Ammon's horn (tissue), 1 donor: Measurements from ENCODE around the gene MBOAT7.
"Not testable (repeated sequence)": the region's sequence is repeated elsewhere in the genome, so short reads cannot be mapped to it uniquely, and the experiment has no call there.

Experiments used
- DNase-seq: peaks from one replicate; pipeline ENCODE4 v3.0.0-alpha.2; 2016; ENCODE audit warnings: low spot score

MBOAT7 gene

GRCh38 chr19:54209058-54209810 is 19.9 kb upstream of the MBOAT7 start:
- peak; percentile 66 for DNase-seq

DNA sequence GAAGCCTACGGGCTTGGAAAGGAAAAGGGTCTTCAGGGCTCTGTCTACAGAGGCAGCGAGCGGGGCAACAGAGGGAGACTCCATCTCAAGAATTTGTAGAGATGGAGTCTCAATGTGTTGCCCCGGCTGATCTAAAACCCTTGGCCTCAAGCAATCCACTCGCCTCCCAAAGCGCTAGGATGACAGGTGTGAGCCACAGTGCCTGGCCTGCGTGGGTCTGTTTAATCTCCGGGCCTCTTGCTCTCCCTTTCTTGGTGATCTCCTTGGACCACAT is 19.3 kb upstream of the MBOAT7 start:
- DNase-seq: no peak

- DNase-seq: peak; percentile 86
Measured at GRCh38 chr19:54207983-54208783, 18.8 kb upstream of the MBOAT7 start.

DNA sequence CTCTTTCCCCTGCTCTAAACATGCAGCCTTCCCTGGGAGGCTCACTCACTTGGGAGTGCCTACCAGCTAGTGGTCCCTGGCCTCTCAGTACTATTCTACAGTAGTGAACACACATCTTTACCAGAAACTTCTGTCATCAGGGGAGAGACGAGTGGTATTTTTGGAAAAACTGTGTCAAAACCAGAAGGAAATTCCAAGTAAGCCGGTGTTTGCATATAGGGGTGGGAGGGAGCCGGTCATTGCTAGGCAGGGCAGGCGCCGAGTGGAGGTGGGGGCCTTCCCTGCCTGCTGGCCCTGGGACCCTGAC is 18.2 kb upstream of the MBOAT7 start:
- no peak for DNase-seq

DNA sequence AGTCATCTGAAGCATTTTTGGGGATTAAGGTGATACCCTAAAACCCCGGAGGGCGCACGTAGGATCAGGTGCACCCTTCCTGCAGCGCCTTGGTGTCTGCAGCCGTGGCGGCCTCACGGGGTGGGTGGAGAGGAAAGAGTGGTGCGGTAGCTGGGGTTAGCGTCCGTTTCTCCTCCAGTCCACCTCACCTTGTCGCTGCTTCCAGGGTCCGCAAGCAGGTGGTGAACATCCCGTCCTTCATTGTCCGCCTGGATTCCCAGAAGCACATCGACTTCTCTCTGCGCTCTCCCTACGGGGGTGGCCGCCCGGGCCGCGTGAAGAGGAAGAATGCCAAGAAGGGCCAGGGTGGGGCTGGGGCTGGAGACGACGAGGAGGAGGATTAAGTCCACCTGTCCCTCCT is 17.8 kb upstream of the MBOAT7 start:
- DNase-seq: not testable (repeated sequence)

DNA sequence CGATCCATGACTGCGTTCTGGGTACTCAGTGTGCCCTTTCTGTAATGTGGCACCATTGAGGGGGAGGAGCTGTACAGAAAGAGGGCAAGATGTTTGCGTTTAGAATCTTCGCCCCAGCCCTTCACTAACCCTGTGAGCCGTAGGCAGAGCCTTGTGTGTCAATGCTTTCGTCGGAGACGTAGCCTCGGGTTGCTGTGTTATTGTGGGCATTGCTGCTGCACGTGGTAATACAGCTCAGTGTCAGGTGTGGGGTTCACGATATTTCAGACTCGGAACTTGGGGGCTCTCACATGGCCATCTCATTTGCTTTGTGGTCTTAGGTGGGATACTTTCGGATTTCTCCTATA is 17.4 kb upstream of the MBOAT7 start:
- no peak for DNase-seq

- DNase-seq: no peak
Measured at GRCh38 chr19:54206030-54206830, 16.9 kb upstream of the MBOAT7 start.

DNA sequence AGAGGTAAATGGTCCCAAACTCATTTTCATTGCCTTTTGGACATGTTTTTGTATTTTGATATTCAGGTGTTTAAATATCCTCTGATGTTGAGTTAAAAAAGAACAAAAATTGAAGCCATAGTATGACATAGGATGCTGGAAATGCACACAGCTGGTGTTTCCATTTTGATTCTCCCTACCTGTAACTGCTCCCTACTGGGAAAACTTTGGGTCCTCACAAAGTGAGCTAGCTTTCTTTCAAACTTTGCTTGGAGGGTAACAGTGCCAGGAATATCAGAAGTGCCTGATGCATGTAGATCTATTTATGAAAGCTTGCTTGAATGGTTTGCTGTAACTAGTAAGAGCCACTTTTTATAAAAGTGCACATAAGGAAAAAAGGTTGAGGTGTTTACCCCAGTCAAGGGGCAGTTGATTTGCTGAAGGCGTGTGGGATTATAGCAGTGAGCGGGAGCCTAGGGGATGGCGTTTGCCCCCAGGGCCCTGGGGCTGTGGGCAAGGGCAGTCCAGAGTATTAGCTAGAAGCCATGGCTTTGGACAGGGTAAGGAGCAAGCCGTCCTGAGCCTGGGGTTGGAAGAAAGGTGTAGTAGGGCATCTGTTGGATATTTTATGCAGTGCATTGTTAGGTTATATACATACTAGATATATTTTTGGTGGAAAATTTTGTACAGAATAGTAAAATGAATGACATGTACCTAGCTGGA is 15.5 kb upstream of the MBOAT7 start:
- no peak for DNase-seq

GRCh38 chr19:54203151-54203611 is 13.8 kb upstream of the MBOAT7 start:
- no peak for DNase-seq

DNA sequence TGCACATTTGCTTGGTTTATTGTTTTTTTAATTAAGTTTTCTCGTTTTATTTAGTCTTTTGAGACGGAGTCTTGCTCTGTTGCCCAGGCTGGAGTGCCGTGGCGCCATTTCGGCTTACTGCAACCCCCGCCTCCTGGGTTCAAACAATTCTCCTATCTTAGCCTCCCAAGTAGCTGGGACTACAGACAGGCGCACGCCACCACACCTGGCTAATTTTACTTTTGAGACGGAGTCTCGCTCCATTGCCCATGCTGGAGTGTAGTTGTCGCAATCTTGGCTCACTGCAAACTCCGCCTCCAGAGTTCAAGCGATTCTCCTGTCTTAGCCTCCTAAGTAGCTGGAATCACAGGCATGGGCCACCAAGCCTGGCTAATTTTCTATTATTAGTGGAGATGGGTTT is 12.6 kb upstream of the MBOAT7 start:
- no peak for DNase-seq

DNA sequence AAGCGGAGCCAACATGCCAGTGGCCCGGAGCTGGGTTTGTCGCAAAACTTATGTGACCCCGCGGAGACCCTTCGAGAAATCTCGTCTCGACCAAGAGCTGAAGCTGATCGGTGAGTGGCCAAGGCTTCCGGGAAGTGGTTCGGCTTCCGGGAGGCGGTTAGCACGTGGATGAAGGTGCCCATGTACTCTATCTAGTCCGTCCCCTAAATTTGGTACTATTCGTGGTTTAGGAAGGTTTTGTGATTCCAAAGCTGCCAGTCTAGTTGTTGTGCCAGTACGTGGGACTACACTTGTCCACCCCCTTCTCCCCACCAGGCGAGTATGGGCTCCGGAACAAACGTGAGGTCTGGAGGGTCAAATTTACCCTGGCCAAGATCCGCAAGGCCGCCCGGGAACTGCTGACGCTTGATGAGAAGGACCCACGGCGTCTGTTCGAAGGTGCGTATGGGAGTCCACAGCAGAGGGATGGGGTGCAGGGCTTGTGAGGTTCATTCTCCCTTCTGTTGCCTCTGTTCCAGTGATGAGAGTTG is 11.9 kb upstream of the MBOAT7 start:
- no peak for DNase-seq

DNA sequence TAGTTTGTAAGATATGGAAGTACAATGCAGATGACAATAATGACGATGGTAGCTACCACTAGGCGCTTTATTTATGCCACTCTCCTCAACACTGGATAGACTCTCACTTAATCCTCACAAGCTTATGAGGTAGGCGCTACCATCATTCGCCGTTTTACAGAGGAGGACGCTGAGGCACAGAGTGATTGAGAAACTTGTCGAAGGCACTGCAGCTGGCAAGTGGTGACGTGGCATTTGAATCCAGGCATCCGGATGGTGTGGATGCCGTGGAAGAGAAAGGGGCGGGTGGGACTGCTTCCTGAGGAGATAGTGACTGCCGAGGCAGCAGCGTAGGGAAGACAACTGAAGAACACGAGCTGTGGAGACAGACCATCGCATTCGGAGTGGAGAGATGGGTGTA is 10.0 kb upstream of the MBOAT7 start:
- no peak for DNase-seq

DNA sequence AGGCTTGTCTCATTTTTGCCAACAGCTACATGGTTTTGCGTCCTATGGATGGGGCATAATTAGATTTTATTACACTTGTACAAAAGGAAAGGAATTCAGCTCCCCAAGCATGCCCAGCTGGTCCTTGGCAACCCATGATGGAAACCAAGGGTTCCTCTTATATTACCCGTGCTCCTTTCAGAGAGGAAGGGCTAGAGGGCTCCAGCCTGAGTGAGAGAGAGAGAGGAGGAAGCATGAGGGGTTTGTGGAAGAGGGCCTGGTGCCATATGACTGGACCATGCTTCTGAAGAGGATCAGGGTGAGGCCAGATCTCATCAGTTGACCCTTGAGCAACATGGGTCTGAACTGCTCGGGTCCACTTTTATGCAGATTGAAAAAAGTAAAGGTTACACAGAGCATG is 7.7 kb upstream of the MBOAT7 start:
- no peak for DNase-seq

DNA sequence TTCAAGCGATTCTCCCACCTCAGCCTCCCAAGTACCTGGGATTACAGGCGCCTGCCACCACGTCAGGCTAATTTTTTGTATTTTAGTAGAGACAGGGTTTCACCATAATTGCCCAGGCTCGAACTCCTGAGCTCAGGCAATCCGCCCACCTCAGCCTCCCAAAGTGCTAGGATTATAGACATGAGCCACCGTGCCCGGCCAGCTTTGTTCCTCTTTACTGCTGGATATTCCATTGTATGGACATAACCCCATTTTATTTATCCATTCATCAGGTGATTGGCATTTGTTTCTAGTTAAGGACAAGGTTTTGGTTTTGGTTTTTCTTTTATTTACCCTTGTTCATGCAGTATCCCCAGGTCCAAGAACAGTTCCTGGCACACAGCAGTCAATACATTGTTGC is 7.2 kb upstream of the MBOAT7 start:
- no peak for DNase-seq

GRCh38 chr19:54194463-54194862 is 5.1 kb upstream of the MBOAT7 start:
- DNase-seq: not testable (repeated sequence)

- no peak for DNase-seq
Measured at GRCh38 chr19:54193011-54193410, 3.6 kb upstream of the MBOAT7 start.

GRCh38 chr19:54191811-54192453 is 2.6 kb upstream of the MBOAT7 start:
- no peak for DNase-seq

- peak; percentile 85 for DNase-seq
Measured at GRCh38 chr19:54191011-54191810, 1.8 kb upstream of the MBOAT7 start, which contains the start of gene TSEN34. TSS of gene TSEN34 (plus strand) at chr19:54191308. CDS start at chr19:54191365, 57 bp downstream.

DNA sequence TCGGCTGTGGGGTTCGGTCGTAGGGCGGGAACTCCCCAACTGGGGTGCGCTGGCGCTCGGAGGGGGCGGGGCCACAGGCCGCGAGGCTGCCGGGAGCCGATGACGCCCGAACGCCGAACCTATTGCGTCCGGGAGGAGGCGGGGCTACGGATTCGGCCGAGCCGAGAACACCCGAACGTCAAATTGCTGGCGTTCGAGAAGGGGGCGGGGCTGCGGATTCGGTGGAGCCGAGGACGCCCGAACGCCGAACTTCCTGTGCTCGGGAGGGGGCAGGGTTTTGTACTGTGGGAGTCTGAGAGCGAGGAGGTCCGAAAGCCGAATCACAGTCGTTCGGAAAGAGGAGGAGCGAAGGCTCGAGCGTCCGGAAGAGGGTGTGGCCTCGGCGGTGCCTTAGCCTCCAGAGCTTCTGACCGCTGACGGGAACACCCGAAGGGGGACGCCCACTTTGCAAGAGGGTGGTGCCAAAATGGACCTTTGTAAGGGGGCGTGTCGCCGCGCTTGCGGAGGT is 1.2 kb upstream of the MBOAT7 start:
- peak; percentile 100 for DNase-seq

DNA sequence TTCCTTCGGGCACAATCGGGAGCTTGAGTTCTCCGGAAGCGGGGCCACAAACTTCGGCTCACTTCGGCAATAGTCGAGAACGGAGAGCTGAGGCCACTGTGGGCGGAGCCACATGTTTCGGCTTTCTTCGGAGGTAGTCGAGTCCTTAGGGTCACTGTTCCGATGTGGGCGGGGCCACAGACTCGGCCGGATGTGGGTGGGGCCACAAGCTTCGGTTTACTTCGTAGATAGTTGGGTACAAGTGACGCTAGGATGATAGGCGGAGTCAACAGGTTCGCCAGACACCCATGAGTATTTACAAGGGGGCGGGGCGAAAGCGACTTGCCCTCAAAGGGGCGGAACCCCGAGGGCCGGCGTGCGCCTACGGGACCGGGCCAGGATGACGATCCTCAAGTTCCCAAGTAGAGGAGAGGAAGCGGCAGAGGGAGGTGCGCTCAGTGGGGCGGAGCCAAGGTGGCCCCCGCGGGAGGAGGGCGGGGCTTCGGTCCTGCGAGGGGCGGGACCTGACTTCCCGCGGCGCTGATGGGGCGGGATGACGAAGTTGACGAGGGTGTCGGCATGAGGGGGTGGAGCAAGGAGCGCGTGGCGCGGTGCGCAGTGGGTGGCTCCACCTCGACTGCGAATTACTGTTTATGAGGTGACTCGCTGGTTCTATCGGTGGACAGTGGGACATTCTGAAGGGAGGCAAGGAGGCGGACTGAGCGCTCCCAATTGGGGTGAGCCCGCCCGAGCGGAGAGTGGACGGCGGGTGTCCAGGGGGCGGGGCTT is 539 bp upstream of the MBOAT7 start:
- peak; percentile 100 for DNase-seq
